ENCODE data around the gene TXNL4A. TPM values are rescaled to one million over a fixed set of nuclear protein-coding genes. Genes with fewer than 3 reads are reported as not detected.

Gene TXNL4A
- total RNA-seq, 1 experiment from 2014 or later, result 416 TPM

DNA sequence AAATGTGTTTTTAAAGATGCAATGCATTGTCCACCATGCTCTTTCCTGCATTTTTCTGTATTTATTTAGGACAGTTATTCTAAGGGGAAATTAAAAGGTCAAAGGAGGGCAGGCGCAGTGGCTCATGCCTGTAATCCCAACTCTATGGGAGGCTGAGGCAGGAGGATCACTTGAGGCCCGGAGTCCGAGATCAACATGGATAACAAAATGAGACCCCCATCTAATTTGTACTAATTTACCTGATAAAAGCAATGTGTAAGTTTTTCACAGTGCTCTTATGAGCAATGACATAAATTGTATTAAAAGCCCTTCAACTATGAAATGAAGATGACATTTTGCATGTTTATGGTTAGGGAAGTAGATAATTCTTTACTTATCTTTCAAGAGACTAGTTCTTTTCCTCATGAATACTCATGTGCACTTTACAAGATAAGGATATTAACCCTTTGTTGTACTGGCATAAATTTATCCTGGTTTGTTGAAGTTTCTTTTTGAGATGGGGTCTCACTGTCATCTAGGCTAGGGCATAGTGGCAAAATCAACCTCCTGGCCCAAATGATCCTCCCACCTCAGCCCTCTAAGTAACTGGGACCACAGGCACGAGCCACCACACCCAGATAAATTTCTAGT is 14.2 kb downstream of the TXNL4A start:
- Histone ChIP-seq H3K36me3 (ENCODE audit: control insufficient read depth, insufficient read depth, low read length) (peaks cover 13% of the 10 kb centered on the region), H3K27me3 (ENCODE audit: control insufficient read depth, insufficient read depth, low read length) (no peaks in the 10 kb centered on the region), H3K27ac (ENCODE audit: low read length) (no peak overlapping the region), H3K9me3 (ENCODE audit: control insufficient read depth, insufficient read depth, low read depth, low read length) (no peaks in the 10 kb centered on the region), H3K4me3 (ENCODE audit: low read depth in 2 of 2, low read length in 2 of 2) (no peak overlapping the region), H3K4me1 (ENCODE audit: control insufficient read depth, insufficient read depth, low read length) (0 out of 2 replicates have a peak, but pooled peaks cover 7% of the 10 kb centered on the region)
- TF ChIP-seq, protein P1, sequence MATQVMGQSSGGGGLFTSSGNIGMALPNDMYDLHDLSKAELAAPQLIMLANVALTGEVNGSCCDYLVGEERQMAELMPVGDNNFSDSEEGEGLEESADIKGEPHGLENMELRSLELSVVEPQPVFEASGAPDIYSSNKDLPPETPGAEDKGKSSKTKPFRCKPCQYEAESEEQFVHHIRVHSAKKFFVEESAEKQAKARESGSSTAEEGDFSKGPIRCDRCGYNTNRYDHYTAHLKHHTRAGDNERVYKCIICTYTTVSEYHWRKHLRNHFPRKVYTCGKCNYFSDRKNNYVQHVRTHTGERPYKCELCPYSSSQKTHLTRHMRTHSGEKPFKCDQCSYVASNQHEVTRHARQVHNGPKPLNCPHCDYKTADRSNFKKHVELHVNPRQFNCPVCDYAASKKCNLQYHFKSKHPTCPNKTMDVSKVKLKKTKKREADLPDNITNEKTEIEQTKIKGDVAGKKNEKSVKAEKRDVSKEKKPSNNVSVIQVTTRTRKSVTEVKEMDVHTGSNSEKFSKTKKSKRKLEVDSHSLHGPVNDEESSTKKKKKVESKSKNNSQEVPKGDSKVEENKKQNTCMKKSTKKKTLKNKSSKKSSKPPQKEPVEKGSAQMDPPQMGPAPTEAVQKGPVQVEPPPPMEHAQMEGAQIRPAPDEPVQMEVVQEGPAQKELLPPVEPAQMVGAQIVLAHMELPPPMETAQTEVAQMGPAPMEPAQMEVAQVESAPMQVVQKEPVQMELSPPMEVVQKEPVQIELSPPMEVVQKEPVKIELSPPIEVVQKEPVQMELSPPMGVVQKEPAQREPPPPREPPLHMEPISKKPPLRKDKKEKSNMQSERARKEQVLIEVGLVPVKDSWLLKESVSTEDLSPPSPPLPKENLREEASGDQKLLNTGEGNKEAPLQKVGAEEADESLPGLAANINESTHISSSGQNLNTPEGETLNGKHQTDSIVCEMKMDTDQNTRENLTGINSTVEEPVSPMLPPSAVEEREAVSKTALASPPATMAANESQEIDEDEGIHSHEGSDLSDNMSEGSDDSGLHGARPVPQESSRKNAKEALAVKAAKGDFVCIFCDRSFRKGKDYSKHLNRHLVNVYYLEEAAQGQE (IDR thresholded peaks at IDR 0.05; ENCODE audit: insufficient read depth in 1 of 2, low read depth in 2 of 2, low read length in 1 of 2), result no peak
- TF ChIP-seq SIN3A (IDR thresholded peaks at IDR 0.05; ENCODE audit: borderline replicate concordance, insufficient read depth, low read depth, low read length), result no peak
- TF ChIP-seq POLR2AphosphoS5 (IDR thresholded peaks at IDR 0.05; ENCODE audit: low read depth, low read length), result no peak
- TF ChIP-seq TCF7L2 (IDR thresholded peaks at IDR 0.05; ENCODE audit: low read depth, low read length), result no peak
- TF ChIP-seq, protein P2, sequence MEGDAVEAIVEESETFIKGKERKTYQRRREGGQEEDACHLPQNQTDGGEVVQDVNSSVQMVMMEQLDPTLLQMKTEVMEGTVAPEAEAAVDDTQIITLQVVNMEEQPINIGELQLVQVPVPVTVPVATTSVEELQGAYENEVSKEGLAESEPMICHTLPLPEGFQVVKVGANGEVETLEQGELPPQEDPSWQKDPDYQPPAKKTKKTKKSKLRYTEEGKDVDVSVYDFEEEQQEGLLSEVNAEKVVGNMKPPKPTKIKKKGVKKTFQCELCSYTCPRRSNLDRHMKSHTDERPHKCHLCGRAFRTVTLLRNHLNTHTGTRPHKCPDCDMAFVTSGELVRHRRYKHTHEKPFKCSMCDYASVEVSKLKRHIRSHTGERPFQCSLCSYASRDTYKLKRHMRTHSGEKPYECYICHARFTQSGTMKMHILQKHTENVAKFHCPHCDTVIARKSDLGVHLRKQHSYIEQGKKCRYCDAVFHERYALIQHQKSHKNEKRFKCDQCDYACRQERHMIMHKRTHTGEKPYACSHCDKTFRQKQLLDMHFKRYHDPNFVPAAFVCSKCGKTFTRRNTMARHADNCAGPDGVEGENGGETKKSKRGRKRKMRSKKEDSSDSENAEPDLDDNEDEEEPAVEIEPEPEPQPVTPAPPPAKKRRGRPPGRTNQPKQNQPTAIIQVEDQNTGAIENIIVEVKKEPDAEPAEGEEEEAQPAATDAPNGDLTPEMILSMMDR (IDR thresholded peaks at IDR 0.05), result no peak
- no TSS peak for BruUV-seq (replicated peaks)
- intact Hi-C loops (cut with micrococcal nuclease; ENCODE audit: unreplicated experiment) (loop anchor here (10.0 kb wide), 1 partner anchor 171 kb away; no protein-coding TSS in a partner anchor), in situ Hi-C loops (cut with HindIII; ENCODE audit: low pct_unique_long_range_greater_than_20kb, low sequenced_read_pairs) (no loop called here)
- POLR2A ChIA-PET, result interaction anchor here (0.6 kb wide), 1 partner anchor 205 kb away, joined by 10 read pairs; no protein-coding TSS in a partner anchor
- no peak for ATAC-seq
- CTCF ChIA-PET, result no interaction called here
- no peak for DNase-seq (ENCODE audit: low read depth, low spot score)

DNA sequence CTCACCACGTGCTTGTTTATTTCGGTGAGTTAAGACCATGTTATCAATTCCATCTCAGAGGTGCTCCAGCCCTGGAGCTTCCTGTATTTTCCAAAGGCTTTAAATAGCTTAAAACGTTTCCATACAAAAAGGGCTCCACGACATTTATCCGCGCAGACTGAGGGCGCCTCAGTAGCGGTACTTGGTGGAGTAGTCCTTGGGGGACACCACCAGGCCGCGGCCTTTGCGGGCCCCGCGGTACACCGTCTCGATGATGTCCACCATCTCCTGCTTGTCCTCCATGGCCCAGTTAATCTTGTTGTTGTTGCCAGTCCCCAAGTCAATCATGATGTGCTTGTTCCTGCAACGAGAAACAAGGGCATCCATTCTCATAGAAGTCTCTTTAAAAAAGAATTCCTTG is 14.8 kb downstream of the TXNL4A start:
- no TSS peak for BruUV-seq (replicated peaks)
- Histone ChIP-seq H3K27ac (ENCODE audit: low read length) (no peak overlapping the region), H3K36me3 (ENCODE audit: control insufficient read depth, insufficient read depth, low read length) (peaks cover 13% of the 10 kb centered on the region), H3K9me3 (ENCODE audit: control insufficient read depth, insufficient read depth, low read depth, low read length) (no peaks in the 10 kb centered on the region), H3K4me3 (ENCODE audit: low read depth in 2 of 2, low read length in 2 of 2) (no peak overlapping the region), H3K27me3 (ENCODE audit: control insufficient read depth, insufficient read depth, low read length) (no peaks in the 10 kb centered on the region), H3K4me1 (ENCODE audit: control insufficient read depth, insufficient read depth, low read length) (0 out of 2 replicates have a peak, but pooled peaks cover 7% of the 10 kb centered on the region)
- CTCF ChIA-PET, result no interaction called here
- no peak for DNase-seq (ENCODE audit: low read depth, low spot score)
- POLR2A ChIA-PET, result no interaction called here
- in situ Hi-C loops (cut with HindIII; ENCODE audit: low pct_unique_long_range_greater_than_20kb, low sequenced_read_pairs) (no loop called here), intact Hi-C loops (cut with micrococcal nuclease; ENCODE audit: unreplicated experiment) (loop anchor here (10.0 kb wide), 1 partner anchor 171 kb away; no protein-coding TSS in a partner anchor)
- no peak for TF ChIP-seq SIN3A (IDR thresholded peaks at IDR 0.05; ENCODE audit: borderline replicate concordance, insufficient read depth, low read depth, low read length)
- no peak for TF ChIP-seq POLR2AphosphoS5 (IDR thresholded peaks at IDR 0.05; ENCODE audit: low read depth, low read length)
- TF ChIP-seq TCF7L2 (IDR thresholded peaks at IDR 0.05; ENCODE audit: low read depth, low read length), result no peak
- TF ChIP-seq, protein P1 (IDR thresholded peaks at IDR 0.05; ENCODE audit: insufficient read depth in 1 of 2, low read depth in 2 of 2, low read length in 1 of 2), result no peak
- TF ChIP-seq, protein P2 (IDR thresholded peaks at IDR 0.05), result no peak
- ATAC-seq, result no peak
